Upper lobe of right lung (tissue), 1 donor: ENCODE results near the gene SECTM1. TPM values are rescaled to one million over a fixed set of nuclear protein-coding genes. Genes with fewer than 3 reads are reported as not detected.
A peak's percentile ranks its signal among the peaks of the same experiment; 100 is the strongest.

Source experiments
- ATAC-seq: fragments of 200-7000 bp; cut with Tn5 transposase; one replicate; pipeline ENCODE4 v1.9.1; 2020; ENCODE audit warnings: mild to moderate bottlenecking, moderate library complexity
- DNase-seq: peaks from one replicate; pipeline ENCODE4 v3.0.0-alpha.2; 2020
- H3K27ac ChIP-seq: fragments of 200-600 bp; one replicate; pipeline ENCODE4 v1.8.0; 2022
- H3K27me3 ChIP-seq: fragments of 200-600 bp; one replicate; pipeline ENCODE4 v1.8.0; 2022; ENCODE audit warnings: mild to moderate bottlenecking
- H3K36me3 ChIP-seq: fragments of 200-600 bp; one replicate; pipeline ENCODE4 v1.8.0; 2022
- H3K4me1 ChIP-seq: fragments of 200-600 bp; one replicate; pipeline ENCODE4 v1.8.0; 2022
- H3K4me3 ChIP-seq: fragments of 200-600 bp; one replicate; pipeline ENCODE4 v1.8.0; 2022; ENCODE audit warnings: mild to moderate bottlenecking
- H3K9me3 ChIP-seq: fragments of 200-600 bp; one replicate; pipeline ENCODE4 v1.8.0; 2022
- intact Hi-C: fragments of 100-400 bp; cut with DNase I; formaldehyde crosslinking; loops from one replicate; pipeline ENCODE4 v1.11.0; 2022
- total RNA-seq: library from RNA; stranded (reverse); fragmentation: NEBNext Ultra II Directional; extraction: Animal tissue kit (Norgen Biotek cat#: 25700); gene quantifications from one replicate; pipeline ENCODE4 v1.2.1, GENCODE V29; 2021
- TF ChIP-seq, protein P1 (sequence below): fragments of 200-600 bp; IDR thresholded peaks from one replicate; pipeline ENCODE4 v1.8.0; 2022; ENCODE audit warnings: antibody characterized with exemption
- donor health status: DM: no; HTN: yes; CAD: no; lungs with severe emphysema.

SECTM1 gene
- total RNA-seq, 1 donor from 2014 or later, result 26.4 TPM

DNA sequence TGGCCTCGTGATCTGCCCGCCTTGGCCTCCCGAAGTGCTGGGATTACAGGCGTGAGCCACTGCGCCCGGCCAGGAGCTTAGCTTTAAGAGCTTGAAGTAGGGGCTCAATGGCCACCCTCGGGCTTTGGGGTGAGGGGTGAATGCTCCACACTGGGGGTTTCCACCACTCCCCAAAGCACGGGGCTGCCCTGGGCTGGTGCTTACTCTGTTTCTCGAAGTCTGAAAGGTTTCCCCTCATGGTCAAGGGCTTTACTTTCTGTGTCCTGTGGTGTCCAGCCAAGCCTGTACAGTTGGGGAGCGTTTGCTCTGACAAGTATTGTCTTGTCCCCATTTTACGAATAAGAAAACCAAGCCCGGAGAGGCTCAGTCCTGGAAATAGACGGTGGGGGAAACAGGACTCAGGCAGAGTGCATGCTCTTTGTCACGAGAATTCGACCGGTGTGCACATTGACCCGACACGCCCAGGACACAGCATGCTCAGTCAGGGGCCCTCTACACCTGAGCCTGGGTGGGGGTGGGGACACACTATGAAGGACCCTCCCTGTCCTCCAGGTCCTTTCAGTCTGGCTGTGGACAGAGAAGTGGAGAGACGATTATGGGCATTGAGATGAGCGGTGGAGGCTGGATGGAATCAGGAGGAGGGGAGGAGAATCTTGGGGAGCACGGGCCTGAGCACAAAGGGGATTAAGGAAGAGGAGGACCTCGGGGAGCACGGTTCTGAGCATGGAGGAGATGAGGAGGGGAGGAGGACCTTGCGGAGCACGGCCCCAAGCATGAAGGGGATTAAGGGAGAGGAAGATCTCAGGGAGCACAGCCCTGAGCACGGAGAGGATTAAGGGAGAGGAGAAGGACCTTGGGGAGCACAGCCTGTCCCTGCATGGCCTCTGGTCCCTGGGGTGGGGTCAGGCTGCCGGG lies 23.7 kb downstream of the SECTM1 start:
- no peaks in the 10 kb centered on the region for H3K4me1 ChIP-seq
- no peak overlapping the region for H3K27ac ChIP-seq
- intact Hi-C loops, result no loop called here
- ATAC-seq, result no peak
- TF ChIP-seq, protein P1, sequence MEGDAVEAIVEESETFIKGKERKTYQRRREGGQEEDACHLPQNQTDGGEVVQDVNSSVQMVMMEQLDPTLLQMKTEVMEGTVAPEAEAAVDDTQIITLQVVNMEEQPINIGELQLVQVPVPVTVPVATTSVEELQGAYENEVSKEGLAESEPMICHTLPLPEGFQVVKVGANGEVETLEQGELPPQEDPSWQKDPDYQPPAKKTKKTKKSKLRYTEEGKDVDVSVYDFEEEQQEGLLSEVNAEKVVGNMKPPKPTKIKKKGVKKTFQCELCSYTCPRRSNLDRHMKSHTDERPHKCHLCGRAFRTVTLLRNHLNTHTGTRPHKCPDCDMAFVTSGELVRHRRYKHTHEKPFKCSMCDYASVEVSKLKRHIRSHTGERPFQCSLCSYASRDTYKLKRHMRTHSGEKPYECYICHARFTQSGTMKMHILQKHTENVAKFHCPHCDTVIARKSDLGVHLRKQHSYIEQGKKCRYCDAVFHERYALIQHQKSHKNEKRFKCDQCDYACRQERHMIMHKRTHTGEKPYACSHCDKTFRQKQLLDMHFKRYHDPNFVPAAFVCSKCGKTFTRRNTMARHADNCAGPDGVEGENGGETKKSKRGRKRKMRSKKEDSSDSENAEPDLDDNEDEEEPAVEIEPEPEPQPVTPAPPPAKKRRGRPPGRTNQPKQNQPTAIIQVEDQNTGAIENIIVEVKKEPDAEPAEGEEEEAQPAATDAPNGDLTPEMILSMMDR, result no peak
- H3K36me3 ChIP-seq, result no peaks in the 10 kb centered on the region
- H3K9me3 ChIP-seq, result no peaks in the 10 kb centered on the region
- H3K4me3 ChIP-seq, result no peak overlapping the region
- no peak for DNase-seq
- H3K27me3 ChIP-seq, result peaks cover 24% of the 10 kb centered on the region

DNA sequence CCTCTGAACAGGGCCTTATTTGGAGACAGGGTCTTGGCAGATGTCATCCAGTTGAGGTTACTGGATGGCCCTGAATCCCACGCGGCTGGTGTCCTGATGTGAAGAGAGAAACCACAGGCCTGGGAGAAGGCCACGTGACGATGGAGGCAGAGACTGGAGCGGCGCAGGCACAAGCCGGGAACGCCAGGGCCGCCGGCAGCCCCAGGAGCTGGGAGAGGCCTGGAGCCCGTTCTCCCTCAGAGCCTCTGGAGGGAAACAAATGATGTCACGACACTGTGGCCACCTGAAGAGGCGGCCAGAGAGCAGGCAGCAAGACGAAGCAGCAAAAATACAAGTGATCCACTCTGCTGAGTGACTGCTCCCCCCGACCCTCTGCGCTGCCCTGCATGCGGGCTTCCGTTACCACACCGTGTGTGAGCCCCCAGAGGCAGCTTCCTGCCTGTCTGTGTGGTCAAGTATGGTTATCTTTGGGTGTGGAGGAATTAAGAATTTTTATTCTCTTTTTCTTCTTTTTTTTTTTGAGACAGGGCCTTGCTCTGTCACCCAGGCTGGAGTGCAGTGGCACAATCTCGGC lies 27.8 kb downstream of the SECTM1 start:
- ATAC-seq, result no peak
- TF ChIP-seq, protein P1, result no peak
- intact Hi-C loops, result no loop called here
- peaks cover 5% of the 10 kb centered on the region for H3K4me1 ChIP-seq
- no peaks in the 10 kb centered on the region for H3K9me3 ChIP-seq
- no peaks in the 10 kb centered on the region for H3K36me3 ChIP-seq
- no peak overlapping the region for H3K27ac ChIP-seq
- no peak overlapping the region for H3K4me3 ChIP-seq
- H3K27me3 ChIP-seq, result peaks cover 7% of the 10 kb centered on the region
- DNase-seq, result no peak

DNA sequence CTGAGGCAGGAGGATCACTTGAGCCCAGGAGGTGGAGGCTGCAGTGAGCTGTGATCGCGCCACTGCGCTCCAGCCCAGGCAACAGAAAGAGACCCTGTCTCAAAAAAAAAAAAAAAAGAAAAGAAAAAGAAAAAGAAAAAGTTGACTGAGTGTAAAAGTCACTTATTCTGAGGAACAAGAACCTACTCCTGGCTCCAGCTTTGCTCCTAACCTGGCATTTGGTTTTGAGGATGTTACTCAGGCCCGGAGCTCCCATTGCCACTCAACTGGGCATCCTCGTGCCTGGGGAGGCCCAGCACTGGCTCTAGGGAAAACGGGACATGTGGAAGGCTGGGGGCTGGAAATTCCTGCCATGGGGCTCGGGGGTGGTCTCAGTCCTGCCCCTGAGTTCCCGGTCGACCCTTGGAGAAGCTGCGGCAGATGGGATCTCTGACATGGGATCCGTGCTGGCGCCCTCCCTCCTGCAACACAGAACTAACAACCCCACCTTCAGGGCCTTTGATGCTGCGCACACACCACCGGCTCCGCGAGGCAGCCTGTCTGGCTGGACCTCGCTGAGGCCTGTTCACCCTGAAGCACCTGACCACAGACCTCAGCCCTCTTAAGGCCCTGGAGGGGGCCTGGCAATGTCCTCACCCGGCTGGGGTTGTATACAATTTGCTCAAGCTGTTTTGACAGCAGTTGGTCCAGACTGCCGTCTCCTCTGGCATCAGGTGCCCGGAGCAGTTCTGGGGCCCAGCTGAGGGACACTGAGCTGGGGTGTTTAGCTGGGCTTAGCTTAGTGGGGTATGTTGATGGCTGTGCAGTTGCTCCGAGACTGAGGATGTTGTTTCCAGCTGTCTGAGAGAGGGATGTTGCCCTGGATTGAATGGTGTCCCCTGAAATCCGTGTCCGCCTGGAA lies 28.5 kb downstream of the SECTM1 start:
- Histone ChIP-seq H3K27me3 (no peaks in the 10 kb centered on the region), H3K4me1 (peaks cover 9% of the 10 kb centered on the region), H3K27ac (no peak overlapping the region), H3K4me3 (no peak overlapping the region), H3K9me3 (no peaks in the 10 kb centered on the region), H3K36me3 (no peaks in the 10 kb centered on the region)
- no peak for DNase-seq
- TF ChIP-seq, protein P1, result no peak
- ATAC-seq, result no peak
- intact Hi-C loops, result no loop called here

DNA sequence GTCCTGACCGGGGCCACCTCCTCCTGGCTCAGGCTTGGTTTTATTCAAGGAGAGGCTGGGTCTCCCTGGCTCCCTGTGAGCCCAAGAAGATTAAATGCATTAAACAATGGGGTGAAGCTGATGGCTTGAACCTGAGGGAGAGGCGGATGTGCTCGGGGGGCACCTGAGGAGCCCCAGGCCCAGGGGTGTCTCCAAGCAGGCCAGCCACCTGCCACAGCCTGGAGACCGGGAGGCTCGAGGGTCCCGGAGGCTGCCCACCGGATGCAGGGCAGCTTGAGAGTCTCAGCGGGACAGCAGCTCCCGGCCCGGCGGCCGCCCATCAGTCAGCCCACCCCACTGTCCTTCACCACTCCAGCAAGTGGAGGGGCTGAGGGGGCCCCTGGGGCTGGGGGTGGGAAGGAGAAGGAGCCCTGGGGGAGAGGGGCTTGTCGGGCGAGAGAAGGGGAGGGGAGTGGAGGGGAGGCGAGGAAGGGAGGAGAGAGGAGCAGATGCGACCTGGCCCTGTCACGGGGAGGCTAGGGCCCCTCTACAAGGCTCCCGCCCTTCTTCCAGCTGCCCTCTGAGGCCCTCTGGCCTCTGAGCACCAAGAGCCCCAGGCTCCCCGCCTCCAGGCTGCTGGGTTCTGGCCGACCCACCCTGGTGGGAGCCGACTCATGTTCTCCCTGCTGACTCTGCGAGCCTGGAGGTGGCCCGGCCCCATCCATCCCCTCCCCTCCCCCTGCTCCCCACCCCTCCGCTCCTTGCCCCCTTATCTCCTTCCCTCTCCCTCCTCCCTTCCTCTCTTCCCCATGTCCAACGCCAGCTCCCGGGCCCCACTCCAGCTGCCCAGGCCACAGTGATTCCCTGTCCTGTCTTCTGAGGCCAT lies 29.4 kb downstream of the SECTM1 start:
- H3K27me3 ChIP-seq, result no peaks in the 10 kb centered on the region
- peak; percentile 59 for DNase-seq
- H3K9me3 ChIP-seq, result no peaks in the 10 kb centered on the region
- H3K4me3 ChIP-seq, result no peak overlapping the region
- H3K36me3 ChIP-seq, result no peaks in the 10 kb centered on the region
- no peak overlapping the region for H3K27ac ChIP-seq
- ATAC-seq, result no peak
- intact Hi-C loops, result no loop called here
- H3K4me1 ChIP-seq, result peaks cover 9% of the 10 kb centered on the region
- TF ChIP-seq, protein P1, result no peak
